ENCODE data around the gene OR4D1.

DNA sequence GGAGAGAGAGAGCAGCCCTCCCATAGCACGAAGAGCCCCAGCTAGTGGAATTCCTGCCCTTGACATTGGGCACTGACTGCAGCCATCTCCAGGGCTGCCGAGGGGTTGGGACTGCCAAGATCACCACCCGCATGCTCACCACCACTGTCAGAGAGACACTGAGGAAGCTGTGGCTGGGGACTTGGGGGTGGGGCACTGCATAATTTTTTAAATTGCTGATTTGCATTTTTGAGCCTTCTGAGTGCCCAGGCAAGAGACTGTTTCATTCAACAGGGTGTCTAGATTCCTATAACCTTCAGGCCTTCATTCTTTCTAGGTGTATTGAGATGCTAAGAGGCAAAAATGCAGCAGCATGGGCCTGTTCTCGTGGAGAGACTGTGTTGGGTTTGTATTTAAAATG, 35.3 kb downstream of the OR4D1 start:
- TF ChIP-seq, protein P1, sequence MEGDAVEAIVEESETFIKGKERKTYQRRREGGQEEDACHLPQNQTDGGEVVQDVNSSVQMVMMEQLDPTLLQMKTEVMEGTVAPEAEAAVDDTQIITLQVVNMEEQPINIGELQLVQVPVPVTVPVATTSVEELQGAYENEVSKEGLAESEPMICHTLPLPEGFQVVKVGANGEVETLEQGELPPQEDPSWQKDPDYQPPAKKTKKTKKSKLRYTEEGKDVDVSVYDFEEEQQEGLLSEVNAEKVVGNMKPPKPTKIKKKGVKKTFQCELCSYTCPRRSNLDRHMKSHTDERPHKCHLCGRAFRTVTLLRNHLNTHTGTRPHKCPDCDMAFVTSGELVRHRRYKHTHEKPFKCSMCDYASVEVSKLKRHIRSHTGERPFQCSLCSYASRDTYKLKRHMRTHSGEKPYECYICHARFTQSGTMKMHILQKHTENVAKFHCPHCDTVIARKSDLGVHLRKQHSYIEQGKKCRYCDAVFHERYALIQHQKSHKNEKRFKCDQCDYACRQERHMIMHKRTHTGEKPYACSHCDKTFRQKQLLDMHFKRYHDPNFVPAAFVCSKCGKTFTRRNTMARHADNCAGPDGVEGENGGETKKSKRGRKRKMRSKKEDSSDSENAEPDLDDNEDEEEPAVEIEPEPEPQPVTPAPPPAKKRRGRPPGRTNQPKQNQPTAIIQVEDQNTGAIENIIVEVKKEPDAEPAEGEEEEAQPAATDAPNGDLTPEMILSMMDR (IDR thresholded peaks at IDR 0.05; ENCODE audit: low read depth, low read length): no peak
- no peak for TF ChIP-seq EZH2phosphoT487 (IDR thresholded peaks at IDR 0.05; ENCODE audit: low read depth)

Measured in OCI-LY3 (cell line).